Mucosa of rectum (tissue), 2 donors: ENCODE measurements around the gene SYT1.

ENCODE experiments used
- H3K27ac ChIP-seq, 2 donors: one replicate each; pipeline ENCODE4 v1.7.0; 2013; ENCODE audit warnings: inconsistent platforms in 2 of 2, low read depth in 2 of 2, low read length in 2 of 2
- H3K27me3 ChIP-seq, 2 donors: one replicate each; pipeline ENCODE4 v1.7.0; 2013; ENCODE audit warnings: low read length in 2 of 2; ENCODE audit not compliant: control insufficient read depth in 2 of 2, insufficient read depth in 2 of 2
- H3K36me3 ChIP-seq, 2 donors: one replicate each; pipeline ENCODE4 v1.7.0; 2013; ENCODE audit warnings: low read length in 2 of 2; ENCODE audit not compliant: control insufficient read depth in 2 of 2, insufficient read depth in 2 of 2
- H3K4me1 ChIP-seq, 2 donors: one replicate each; pipeline ENCODE4 v1.7.0; 2013; ENCODE audit warnings: low read length in 2 of 2, mild to moderate bottlenecking in 1 of 2; ENCODE audit not compliant: control insufficient read depth in 2 of 2, insufficient read depth in 2 of 2
- H3K4me3 ChIP-seq, 2 donors: one replicate each; pipeline ENCODE4 v1.7.0; 2013; ENCODE audit warnings: low read length in 2 of 2
- H3K9ac ChIP-seq, 2 donors: one replicate each; pipeline ENCODE4 v1.7.0; 2013; ENCODE audit warnings: low read length in 2 of 2, low read depth in 1 of 2, mild to moderate bottlenecking in 1 of 2
- H3K9me3 ChIP-seq, 2 donors: one replicate each; pipeline ENCODE4 v1.7.0; 2013; ENCODE audit warnings: low read length in 2 of 2; ENCODE audit not compliant: control insufficient read depth in 2 of 2
- donor health status: healthy.
- donor health status: Normal muscosa, but diverticular disease.

SYT1 gene

DNA sequence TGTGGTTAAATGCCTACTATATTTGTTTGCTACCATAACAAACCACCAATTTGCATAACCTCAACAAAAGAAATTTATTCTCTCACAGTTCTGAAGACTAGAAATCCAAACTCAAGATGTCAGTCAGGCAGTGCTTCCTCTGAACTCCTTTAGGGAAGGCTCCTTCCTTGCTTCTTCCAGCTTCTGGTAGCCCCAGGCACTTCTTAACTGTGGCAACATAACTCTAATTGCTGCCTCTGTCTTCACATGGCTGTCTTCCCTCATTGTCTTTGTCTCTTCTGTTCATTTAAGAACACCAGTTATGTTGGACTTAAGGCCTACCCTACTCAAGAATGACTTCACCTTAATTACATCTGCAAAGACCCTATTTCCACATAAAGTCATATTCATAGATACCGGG, 206.9 kb downstream of the SYT1 start:
- no peak overlapping the region for H3K4me3 ChIP-seq
- no peak overlapping the region for H3K27ac ChIP-seq

DNA sequence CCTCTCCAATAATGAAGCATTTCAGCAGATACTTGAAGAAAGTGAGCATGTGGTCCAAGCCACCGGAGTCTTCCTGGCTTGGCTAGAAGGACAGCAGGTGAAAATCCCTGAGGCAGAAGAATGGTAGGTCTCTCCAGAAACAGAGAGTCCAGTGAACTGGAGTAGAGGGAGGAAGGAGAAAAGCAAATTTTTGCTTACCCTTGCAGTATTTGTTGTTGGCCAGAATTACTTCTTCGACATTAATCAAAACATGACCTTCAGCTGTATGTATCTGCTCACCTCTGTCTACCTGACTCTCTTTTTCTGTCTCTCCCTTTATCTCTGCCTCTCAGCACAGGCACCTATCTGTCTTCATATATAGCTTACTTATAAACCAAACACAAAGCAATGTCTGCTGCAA, 208.9 kb downstream of the SYT1 start:
- no peaks in the 10 kb centered on the region for H3K27me3 ChIP-seq
- H3K9ac ChIP-seq, result no peak overlapping the region
- H3K27ac ChIP-seq, result no peak overlapping the region
- H3K9me3 ChIP-seq, result no peaks in the 10 kb centered on the region
- H3K4me3 ChIP-seq, result no peak overlapping the region
- no peaks in the 10 kb centered on the region for H3K4me1 ChIP-seq
- H3K36me3 ChIP-seq, result no peaks in the 10 kb centered on the region

More for the DNA sequence above, 206.9 kb downstream of the SYT1 start:
- H3K9me3 ChIP-seq, result no peaks in the 10 kb centered on the region
- H3K27me3 ChIP-seq, result no peaks in the 10 kb centered on the region
- no peaks in the 10 kb centered on the region for H3K36me3 ChIP-seq
- H3K4me1 ChIP-seq, result no peaks in the 10 kb centered on the region
- no peak overlapping the region for H3K9ac ChIP-seq

DNA sequence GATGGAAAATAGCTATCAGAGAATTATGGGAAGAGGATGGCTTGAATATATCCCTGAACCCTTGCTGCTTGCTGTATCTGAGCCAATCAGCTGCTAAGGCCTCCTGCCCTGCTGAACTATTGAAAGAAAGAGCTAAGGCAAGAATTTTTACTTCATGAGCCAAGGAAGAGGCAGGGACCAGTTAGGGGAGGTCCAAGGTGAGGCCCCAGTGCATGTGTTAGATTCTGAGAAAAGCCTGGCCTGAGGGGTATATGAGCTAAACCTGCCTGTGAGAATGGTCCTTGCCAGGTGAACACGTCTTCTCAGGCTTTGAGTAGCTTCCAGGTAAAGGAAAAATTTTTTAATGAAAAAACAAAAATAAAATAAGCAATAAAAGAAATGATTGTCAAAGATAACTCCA, 218.0 kb downstream of the SYT1 start:
- H3K27ac ChIP-seq, result no peak overlapping the region
- no peak overlapping the region for H3K4me3 ChIP-seq
- no peaks in the 10 kb centered on the region for H3K36me3 ChIP-seq
- no peak overlapping the region for H3K9ac ChIP-seq
- no peaks in the 10 kb centered on the region for H3K27me3 ChIP-seq
- no peaks in the 10 kb centered on the region for H3K9me3 ChIP-seq
- no peaks in the 10 kb centered on the region for H3K4me1 ChIP-seq

DNA sequence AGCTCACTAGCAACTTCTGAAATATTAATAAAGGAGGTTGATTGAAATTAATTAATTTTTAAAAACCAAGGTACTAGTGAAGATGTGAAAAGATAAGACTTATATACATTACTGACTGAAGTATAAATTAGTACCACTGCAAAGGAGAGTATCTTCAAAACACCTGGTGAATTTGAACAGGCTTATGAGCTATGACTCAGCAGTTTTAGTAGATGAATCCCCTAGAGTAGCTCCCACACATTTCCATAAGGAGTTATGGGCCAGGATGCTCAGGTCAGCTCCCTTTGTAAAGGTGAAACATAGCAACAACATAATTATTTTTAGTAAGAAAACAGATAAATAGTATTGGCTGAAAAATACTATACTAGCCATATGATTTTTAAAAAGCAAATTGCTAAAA, 218.6 kb downstream of the SYT1 start:
- Histone ChIP-seq H3K9ac (no peak overlapping the region), H3K27me3 (no peaks in the 10 kb centered on the region), H3K27ac (no peak overlapping the region), H3K4me1 (no peaks in the 10 kb centered on the region), H3K36me3 (no peaks in the 10 kb centered on the region), H3K4me3 (no peak overlapping the region), H3K9me3 (no peaks in the 10 kb centered on the region)

DNA sequence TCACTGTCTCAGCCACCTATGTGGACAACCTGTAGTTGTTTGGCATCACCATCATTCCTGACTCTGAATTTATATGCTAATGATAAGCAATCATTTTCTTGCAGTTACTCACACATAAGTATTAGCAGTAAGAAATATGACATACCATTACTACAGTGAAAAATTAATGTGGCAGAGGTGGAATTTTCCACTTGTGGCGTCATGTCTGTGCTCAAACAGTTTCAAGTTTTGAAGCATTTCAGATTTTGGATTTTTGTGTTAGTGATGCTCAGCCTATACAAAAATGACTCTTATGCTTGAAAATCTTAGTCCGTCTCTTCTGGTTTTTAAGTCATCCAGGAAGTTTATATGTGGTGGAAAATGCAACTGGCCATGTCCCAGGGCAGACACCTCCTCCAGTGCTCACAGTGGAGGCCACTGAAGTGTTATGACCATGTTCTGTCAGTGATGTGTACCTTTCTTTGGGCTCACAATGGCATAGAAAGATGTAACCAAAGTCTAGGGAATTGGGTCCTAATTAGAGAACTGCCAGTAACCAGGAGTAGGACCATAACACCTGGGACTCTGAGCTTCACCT, 220.6 kb downstream of the SYT1 start:
- H3K27me3 ChIP-seq, result no peaks in the 10 kb centered on the region
- no peaks in the 10 kb centered on the region for H3K36me3 ChIP-seq
- no peak overlapping the region for H3K9ac ChIP-seq
- no peaks in the 10 kb centered on the region for H3K9me3 ChIP-seq
- no peaks in the 10 kb centered on the region for H3K4me1 ChIP-seq
- H3K27ac ChIP-seq, result no peak overlapping the region
- no peak overlapping the region for H3K4me3 ChIP-seq

DNA sequence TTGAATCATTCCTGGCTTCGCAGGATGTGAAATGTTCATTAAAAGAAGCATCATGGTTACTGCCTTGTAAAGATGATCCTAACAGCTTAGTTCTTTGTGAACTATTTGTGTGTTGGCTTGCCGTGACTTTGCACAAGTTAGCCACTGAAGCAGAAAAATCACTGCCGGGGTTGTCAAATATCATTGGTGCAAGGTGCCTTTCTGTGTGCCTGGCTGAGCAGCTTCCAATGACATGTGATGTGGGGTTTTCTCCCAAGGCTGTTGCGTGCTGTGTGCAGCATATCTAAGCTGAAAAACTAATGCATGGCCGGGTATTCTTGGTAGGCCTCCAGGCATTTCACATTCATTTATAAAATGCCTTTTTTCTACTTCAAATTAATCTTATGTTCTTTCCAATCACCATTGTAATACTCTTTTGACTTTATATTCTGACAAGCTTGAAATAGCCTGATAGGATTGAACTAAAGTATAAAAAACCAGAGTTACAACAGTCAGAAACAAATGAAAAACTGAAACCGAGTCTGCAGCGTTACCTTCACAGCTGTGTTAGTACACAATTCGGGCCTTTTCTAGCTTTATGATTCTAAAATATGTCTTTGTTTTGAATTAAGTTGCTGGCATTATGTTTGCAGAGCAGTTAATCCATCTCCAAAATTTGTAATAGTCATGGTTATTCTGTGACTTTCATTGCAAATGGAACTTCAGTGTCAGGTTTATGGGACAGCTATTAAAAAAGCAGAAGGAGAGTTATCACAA, 222.1 kb downstream of the SYT1 start:
- Histone ChIP-seq H3K9me3 (no peaks in the 10 kb centered on the region), H3K9ac (no peak overlapping the region), H3K36me3 (no peaks in the 10 kb centered on the region), H3K27ac (no peak overlapping the region), H3K27me3 (no peaks in the 10 kb centered on the region), H3K4me1 (no peaks in the 10 kb centered on the region), H3K4me3 (no peak overlapping the region)

DNA sequence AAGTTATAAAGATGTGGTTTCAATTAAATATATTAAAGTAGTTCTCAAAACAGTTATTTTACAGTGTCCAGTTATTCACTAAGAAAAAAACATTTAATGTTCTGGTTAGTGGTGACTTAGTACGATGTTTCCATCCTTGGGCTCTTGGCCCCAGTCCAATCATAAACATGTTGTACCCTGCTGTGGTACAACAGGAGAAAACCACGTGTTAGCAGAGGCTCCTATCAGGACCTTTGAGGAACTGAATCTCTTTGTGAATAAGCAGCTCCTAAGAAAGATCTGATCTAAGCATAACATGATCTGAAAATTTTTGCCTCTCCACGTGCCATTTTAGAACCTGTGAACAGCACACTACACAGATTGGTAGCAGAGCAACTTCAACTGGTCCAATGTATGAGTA, 234.0 kb downstream of the SYT1 start:
- Histone ChIP-seq H3K9ac (no peak overlapping the region), H3K4me3 (no peak overlapping the region), H3K27me3 (no peaks in the 10 kb centered on the region), H3K9me3 (no peaks in the 10 kb centered on the region), H3K4me1 (no peaks in the 10 kb centered on the region), H3K27ac (no peak overlapping the region), H3K36me3 (no peaks in the 10 kb centered on the region)

DNA sequence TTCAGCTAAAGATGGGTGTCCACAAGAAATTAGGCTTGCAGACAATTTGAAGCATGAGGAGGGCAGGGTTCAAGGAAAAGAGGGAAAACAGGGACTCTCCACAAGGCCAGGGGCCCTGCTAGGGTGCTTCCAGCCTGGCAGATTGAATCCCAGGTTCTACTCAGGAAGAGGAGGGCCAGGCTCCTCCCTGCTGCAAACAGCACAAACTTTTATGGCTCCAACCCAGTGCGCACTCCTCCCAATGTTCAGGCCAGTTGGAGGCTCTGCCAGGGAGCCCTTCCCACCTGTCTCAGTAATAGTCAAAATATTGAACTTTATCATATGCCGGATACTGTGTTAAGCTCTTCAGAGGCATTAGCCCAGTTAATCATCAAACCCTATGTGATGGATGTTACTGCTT, 244.4 kb downstream of the SYT1 start:
- H3K27me3 ChIP-seq, result no peaks in the 10 kb centered on the region
- H3K9ac ChIP-seq, result no peak overlapping the region
- H3K36me3 ChIP-seq, result no peaks in the 10 kb centered on the region
- H3K27ac ChIP-seq, result no peak overlapping the region
- H3K4me3 ChIP-seq, result no peak overlapping the region
- H3K9me3 ChIP-seq, result no peaks in the 10 kb centered on the region
- no peaks in the 10 kb centered on the region for H3K4me1 ChIP-seq

DNA sequence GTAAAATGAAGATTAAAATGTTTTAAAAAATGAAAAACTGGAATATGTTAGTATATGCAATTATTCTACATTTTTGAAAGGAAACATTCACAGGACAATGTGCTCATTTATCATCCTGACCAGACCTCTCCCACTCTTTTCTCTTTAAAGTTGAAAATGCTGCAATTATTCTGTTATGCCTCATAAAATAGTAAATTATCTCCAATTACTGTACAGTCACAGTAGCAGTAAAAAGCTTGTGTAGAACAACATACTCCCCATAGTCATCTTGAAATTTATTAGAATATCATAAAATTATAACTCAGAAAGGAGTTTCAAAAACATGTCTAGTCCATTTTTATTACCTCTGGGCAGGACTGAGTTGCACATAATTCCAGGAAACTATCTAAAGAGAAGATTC, 250.3 kb downstream of the SYT1 start:
- no peak overlapping the region for H3K4me3 ChIP-seq
- no peaks in the 10 kb centered on the region for H3K27me3 ChIP-seq
- no peak overlapping the region for H3K9ac ChIP-seq
- no peaks in the 10 kb centered on the region for H3K4me1 ChIP-seq
- no peak overlapping the region for H3K27ac ChIP-seq
- H3K36me3 ChIP-seq, result no peaks in the 10 kb centered on the region
- no peaks in the 10 kb centered on the region for H3K9me3 ChIP-seq

DNA sequence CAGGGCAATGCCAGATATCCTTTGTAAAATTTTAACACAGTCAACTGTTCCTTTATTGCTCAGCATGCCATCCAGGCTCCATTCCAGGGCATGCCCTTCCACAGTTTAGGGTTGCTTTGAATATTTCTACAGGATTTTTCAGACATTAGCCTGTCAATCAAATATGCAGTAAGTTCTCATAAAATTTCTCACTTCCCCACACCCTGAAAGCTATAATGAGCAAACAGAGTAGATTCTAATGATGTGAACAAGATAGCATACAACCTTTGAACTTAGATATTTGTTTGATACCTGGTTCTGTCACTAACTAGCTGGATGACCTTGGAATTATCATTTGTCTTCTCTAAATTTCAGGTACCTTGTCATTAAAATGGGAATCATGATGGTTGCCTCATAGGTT, 251.2 kb downstream of the SYT1 start:
- H3K36me3 ChIP-seq, result no peaks in the 10 kb centered on the region
- H3K9me3 ChIP-seq, result no peaks in the 10 kb centered on the region
- H3K9ac ChIP-seq, result no peak overlapping the region
- H3K27ac ChIP-seq, result no peak overlapping the region
- H3K4me1 ChIP-seq, result no peaks in the 10 kb centered on the region
- H3K4me3 ChIP-seq, result no peak overlapping the region
- H3K27me3 ChIP-seq, result no peaks in the 10 kb centered on the region
